Panc1 (cell line): ENCODE results near the gene KIF3A. TPM values are rescaled to one million over a fixed set of nuclear protein-coding genes. Genes with fewer than 3 reads are reported as not detected.
"Not testable (repeated sequence)": the region's sequence is repeated elsewhere in the genome, so short reads cannot be mapped to it uniquely, and the experiment has no call there.

Experiments
- ATAC-seq: fragments of 200-7000 bp; cut with Tn5 transposase; 2 replicates; pipeline ENCODE4 v1.9.1; 2020; ENCODE audit warnings: mild to moderate bottlenecking, moderate library complexity
- BruUV-seq: library from RNA; stranded (reverse); fragments of 400-500 nt; replicated peaks from 2 replicates; lab custom pipeline; 2021; lab: Mats Ljungman, UMichigan
- CTCF ChIA-PET: fragments of 300-600 bp; sonication (Branson Sonifier 250); formaldehyde crosslinking; loops from one replicate; lab custom pipeline; 2022; ENCODE audit warnings: antibody characterized with exemption; lab: Charles Lee
- POLR2A ChIA-PET: fragments of 300-600 bp; sonication (Branson Sonifier 250); formaldehyde crosslinking; loops from one replicate; lab custom pipeline; 2022; ENCODE audit warnings: antibody characterized with exemption; lab: Charles Lee
- DNase-seq: peaks from one replicate; pipeline ENCODE4 v3.0.0-alpha.2; 2010; ENCODE audit warnings: low read depth, low spot score
- H3K27ac ChIP-seq: 2 replicates; pipeline ENCODE4 v1.5.1; 2011; ENCODE audit warnings: mild to moderate bottlenecking, low read length, inconsistent platforms
- H3K27me3 ChIP-seq: fragments of 200-500 bp; sonication (Bioruptor generic); 2 replicates; pipeline ENCODE4 v1.6.0; 2014; ENCODE audit warnings: low read length, inconsistent platforms; ENCODE audit not compliant: control insufficient read depth, insufficient read depth
- H3K36me3 ChIP-seq: fragments of 200-500 bp; sonication (Bioruptor generic); 2 replicates; pipeline ENCODE4 v1.5.1; 2014; ENCODE audit warnings: inconsistent platforms, mild to moderate bottlenecking, low read length, moderate library complexity; ENCODE audit not compliant: control insufficient read depth, insufficient read depth
- H3K4me1 ChIP-seq: 2 replicates; pipeline ENCODE4 v1.5.1; 2011; ENCODE audit warnings: inconsistent platforms, mild to moderate bottlenecking, low read length, moderate library complexity; ENCODE audit not compliant: control insufficient read depth, insufficient read depth
- H3K4me3 ChIP-seq, 2 experiments: 2 replicates each; pipeline ENCODE4 v1.5.1; 2011 to 2012; ENCODE audit warnings: low read depth in 2 of 2, low read length in 2 of 2, mild to moderate bottlenecking in 2 of 2, inconsistent platforms in 1 of 2, moderate library complexity in 1 of 2
- H3K9me3 ChIP-seq: fragments of 200-500 bp; sonication (Bioruptor generic); 2 replicates; pipeline ENCODE4 v1.5.1; 2014; ENCODE audit warnings: low read depth, mild to moderate bottlenecking, inconsistent platforms, low read length, moderate library complexity; ENCODE audit not compliant: control insufficient read depth, insufficient read depth
- CTCF ChIP-seq: fragments of 450-650 bp; IDR thresholded peaks from 2 replicates; pipeline ENCODE4 v1.5.1; 2017; ENCODE audit warnings: mild to moderate bottlenecking
- POLR2AphosphoS5 ChIP-seq: IDR thresholded peaks from 2 replicates; pipeline ENCODE4 v1.6.1; 2012; ENCODE audit warnings: mild to moderate bottlenecking, low read depth, low read length, moderate library complexity
- REST ChIP-seq, 2 experiments: IDR thresholded peaks; 2 replicates each; pipeline ENCODE4 v1.6.1; 2011 to 2012; ENCODE audit warnings: low read depth in 2 of 2, control low read depth in 1 of 2, low read length in 1 of 2, mild to moderate bottlenecking in 1 of 2, moderate library complexity in 1 of 2; ENCODE audit not compliant: insufficient read depth in 1 of 2
- SIN3A ChIP-seq: IDR thresholded peaks from 2 replicates; pipeline ENCODE4 v1.6.1; 2012; ENCODE audit warnings: low read depth, mild to moderate bottlenecking, low read length, moderate library complexity, borderline replicate concordance; ENCODE audit not compliant: insufficient read depth
- TCF7L2 ChIP-seq: IDR thresholded peaks from 2 replicates; pipeline ENCODE4 v1.6.1; 2011; ENCODE audit warnings: mild to moderate bottlenecking, low read depth, low read length, inconsistent platforms
- in situ Hi-C: cut with HindIII; loops from 2 replicates; pipeline ENCODE4 v1.10.0; 2016; ENCODE audit warnings: low sequenced_read_pairs, low pct_unique_long_range_greater_than_20kb
- intact Hi-C: fragments of 100-400 bp; cut with micrococcal nuclease; formaldehyde crosslinking; loops from one replicate; pipeline ENCODE4 v1.10.0; 2022; ENCODE audit not compliant: unreplicated experiment
- total RNA-seq: library from RNA; stranded (reverse); gene quantifications from one replicate; pipeline ENCODE4 v1.2.1, GENCODE V29; 2021; ENCODE audit not compliant: unreplicated experiment

The KIF3A gene
- total RNA-seq, 1 experiment from 2014 or later, result 17.1 TPM

GRCh38 chr5:132692632-132692967 is 44.7 kb downstream of the KIF3A start:
- DNase-seq (no peak), ATAC-seq (no peak)
- CTCF ChIA-PET, result no interaction called here
- Histone ChIP-seq H3K4me3 (no peak overlapping the region), H3K36me3 (no peaks in the 10 kb centered on the region), H3K4me1 (no peaks in the 10 kb centered on the region), H3K27me3 (no peaks in the 10 kb centered on the region), H3K9me3 (no peaks in the 10 kb centered on the region), H3K27ac (no peak overlapping the region; the same call in 1 of the 2 replicates)
- no peak for TF ChIP-seq CTCF
- no peak for TF ChIP-seq REST (IDR thresholded peaks at IDR 0.05; ENCODE audit: insufficient read depth in 1 of 2, low read depth in 2 of 2, low read length in 1 of 2)
- no peak for TF ChIP-seq SIN3A
- TF ChIP-seq TCF7L2, result no peak
- TF ChIP-seq POLR2AphosphoS5, result no peak
- POLR2A ChIA-PET, result no interaction called here
- BruUV-seq, result no TSS peak
- intact Hi-C loops, result no loop called here
- in situ Hi-C loops, result no loop called here

- POLR2A ChIA-PET, H3K36me3 ChIP-seq, ATAC-seq, DNase-seq, BruUV-seq, intact Hi-C loops, H3K27ac ChIP-seq, H3K27me3 ChIP-seq, in situ Hi-C loops, H3K4me3 ChIP-seq, H3K9me3 ChIP-seq, H3K4me1 ChIP-seq: not testable (repeated sequence)
- CTCF ChIA-PET, result interaction anchor here (1.2 kb wide), 1 partner anchor 117 kb away, joined by 3 read pairs; no protein-coding TSS in a partner anchor
Observed at GRCh38 chr5:132691755-132692631, 45.4 kb downstream of the KIF3A start.

- CTCF ChIA-PET, result interaction anchor here (0.5 to 0.6 kb wide), 3 partner anchors 11 to 322 kb away, joined by 3 to 4 read pairs (median 3); no protein-coding TSS in a partner anchor
Observed at GRCh38 chr5:132690156-132690555, 47.2 kb downstream of the KIF3A start.

More at GRCh38 chr5:132690156-132690555, 47.2 kb downstream of the KIF3A start:
- Histone ChIP-seq H3K36me3 (no peaks in the 10 kb centered on the region), H3K4me1 (no peaks in the 10 kb centered on the region), H3K27ac (no peak overlapping the region), H3K9me3 (no peaks in the 10 kb centered on the region), H3K27me3 (no peaks in the 10 kb centered on the region), H3K4me3 (no peak overlapping the region)
- DNase-seq, result no peak
- no peak for TF ChIP-seq CTCF
- no peak for TF ChIP-seq POLR2AphosphoS5
- no peak for TF ChIP-seq TCF7L2
- TF ChIP-seq REST (IDR thresholded peaks at IDR 0.05; ENCODE audit: insufficient read depth in 1 of 2, low read depth in 2 of 2, low read length in 1 of 2), result no peak
- TF ChIP-seq SIN3A, result no peak
- POLR2A ChIA-PET, result no interaction called here
- intact Hi-C loops (no loop called here), in situ Hi-C loops (no loop called here)
- no TSS peak for BruUV-seq
- ATAC-seq, result no peak
